T-helper 22 cell (primary cell): ENCODE measurements around the gene SYNGR4.

Source experiments
- DNase-seq: peaks from one replicate; pipeline ENCODE4 v3.0.0-alpha.2; 2020; ENCODE audit warnings: low read depth

The SYNGR4 gene

DNA sequence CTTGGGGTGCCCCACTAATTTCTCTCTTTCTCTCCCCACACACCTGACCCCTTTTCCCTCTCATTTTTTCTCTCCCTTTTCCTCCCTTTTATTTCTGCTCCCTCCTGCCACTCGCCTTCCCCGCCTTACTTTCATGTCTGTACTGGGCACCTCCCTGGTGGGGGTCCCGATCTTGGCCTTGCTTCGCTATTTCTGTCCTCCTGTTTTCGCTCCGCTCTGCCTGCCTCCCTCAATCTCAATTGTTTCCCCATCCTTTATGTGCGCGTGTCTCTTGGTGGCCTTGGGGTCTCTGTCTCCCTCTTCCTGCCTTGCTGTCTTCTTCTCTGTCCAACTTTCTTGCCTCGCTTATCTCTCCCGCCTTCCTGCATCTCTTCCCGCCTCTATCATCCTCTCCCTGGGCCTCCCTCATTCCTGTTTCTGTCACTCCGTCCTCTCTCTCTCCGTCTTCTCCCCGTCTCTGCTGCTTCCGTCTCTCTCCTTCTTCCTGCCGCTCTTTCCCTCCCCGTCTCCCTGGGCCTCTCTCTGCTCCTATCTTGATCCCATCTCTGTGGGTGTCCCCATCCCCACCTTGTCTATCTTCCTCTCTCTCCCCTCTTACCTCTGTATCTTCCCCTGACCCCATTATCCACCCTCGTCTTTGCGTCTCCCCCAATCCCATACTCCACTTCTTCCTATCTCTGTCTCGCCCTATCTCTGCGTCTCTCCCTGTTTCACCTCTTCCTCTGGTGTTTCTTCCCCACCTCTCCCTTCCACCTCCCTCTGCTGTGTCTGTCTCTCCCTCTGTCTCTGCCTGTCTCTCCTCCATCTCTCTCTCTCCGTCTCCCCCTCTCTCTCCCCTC is 33.3 kb downstream of the SYNGR4 start:
- no peak for DNase-seq

DNA sequence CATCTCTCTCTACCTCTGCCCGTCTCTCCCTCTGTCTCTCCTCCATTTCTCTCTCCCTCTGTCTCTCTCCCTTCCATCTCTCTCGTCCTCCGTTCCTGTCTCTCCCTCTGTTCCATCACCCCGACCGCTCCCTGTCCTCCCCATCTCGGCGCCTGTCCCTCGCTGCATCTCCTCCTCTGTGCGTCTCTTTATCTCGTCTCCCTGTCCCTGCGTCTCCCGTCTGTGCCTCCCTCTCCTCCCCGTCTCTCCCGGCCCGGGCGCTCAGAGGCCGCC is 33.9 kb downstream of the SYNGR4 start:
- DNase-seq: no peak

DNA sequence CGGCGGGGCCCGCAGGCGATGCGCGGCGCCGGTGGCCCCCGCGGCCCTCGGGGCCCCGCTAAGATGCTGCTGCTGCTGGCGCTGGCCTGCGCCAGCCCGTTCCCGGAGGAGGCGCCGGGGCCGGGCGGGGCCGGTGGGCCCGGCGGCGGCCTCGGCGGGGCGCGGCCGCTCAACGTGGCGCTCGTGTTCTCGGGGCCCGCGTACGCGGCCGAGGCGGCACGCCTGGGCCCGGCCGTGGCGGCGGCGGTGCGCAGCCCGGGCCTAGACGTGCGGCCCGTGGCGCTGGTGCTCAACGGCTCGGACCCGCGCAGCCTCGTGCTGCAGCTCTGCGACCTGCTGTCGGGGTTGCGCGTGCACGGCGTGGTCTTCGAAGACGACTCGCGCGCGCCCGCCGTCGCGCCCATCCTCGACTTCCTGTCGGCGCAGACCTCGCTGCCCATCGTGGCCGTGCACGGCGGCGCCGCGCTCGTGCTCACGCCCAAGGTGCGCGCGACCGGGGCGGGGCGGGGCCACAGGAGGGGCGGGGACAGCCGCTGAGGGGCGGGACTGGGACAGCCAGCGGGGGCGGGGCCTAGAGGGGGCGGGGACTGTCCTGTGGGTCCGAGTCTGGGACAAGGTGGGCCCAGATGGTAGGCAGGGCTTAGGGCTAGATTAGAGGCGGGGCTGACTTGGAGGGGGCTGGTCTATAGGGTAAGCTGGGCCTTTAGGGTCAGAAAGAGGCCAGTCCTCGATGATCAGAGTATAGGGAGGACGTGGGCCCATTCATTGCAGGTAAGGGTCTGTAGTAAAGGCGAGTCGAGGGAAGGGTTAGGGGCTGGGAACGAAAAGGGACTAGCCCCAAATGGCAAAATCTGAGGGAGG is 34.4 kb downstream of the SYNGR4 start:
- DNase-seq: peak; percentile 68

DNA sequence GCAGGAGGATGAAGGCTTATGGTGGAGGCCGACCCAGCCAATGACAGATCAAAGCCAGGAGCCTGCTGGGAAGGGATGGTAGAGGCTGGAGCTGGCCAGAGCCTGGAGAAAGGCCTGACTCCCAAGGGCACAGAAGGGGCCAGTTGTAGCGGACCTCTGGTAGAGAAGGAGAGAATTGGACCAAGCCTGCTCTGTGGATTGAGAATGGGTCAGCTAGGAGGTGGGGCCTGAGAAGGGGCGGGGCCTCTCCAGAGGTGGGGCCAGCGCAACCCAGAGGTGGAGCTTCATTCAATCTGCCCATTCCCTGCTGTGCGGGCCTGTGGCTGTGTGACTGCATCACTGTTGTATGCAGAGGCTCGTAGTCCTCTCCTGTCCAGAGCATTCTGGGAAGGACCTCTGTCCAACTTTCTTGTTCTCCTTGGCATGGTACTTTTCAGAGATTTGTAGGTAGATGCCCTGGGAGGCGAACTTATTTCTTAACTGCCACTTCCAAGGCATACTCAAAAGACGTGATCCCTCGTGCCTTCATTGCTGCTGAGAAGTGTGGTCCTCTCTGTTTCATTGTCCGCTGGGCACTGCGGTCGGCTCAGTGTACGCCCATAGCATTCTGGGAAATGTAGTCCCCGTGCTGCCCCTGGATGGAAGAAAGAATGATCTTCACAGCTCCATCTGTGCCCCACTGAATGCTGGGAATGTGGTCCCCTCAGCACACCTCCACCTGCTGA is 36.0 kb downstream of the SYNGR4 start:
- DNase-seq: no peak

DNA sequence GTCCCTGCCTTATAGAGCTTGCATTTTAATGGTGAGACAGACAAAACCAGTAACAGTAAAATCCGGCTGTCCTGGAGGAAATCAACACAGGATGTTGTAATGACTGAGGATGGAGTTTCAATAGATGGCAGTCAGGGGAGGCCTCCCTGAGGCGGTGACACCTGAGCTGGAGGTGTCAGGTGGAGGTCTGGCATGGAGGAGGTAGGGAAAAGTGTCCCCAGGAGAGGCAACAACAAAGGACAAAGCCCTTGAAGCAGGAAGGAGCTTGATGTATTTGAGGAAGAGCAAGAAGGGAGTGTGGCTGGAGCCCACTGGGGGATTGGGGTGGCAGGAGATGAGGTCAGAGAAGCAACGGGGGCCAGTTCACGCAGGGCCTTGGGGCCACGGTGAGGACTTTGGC is 37.1 kb downstream of the SYNGR4 start:
- DNase-seq: no peak

DNA sequence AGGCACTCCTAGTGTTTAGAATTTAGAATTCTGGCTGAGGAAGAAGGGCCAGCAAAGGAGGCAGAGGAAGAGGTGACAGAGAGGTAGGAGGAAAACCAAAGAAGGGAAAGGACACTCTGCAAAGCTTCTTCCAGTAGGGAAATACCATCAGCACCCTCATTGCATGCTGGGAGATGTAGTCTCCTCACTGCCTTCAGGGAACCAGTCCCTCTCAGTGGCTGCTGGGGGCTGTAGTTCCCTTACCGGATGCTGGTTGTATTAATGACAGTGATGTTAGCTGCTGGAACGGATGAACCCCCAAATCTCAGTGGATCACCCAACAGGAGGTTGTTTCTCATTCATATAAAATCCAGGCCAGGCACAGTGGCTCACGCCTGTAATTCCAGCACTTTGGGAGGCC is 39.4 kb downstream of the SYNGR4 start:
- DNase-seq: no peak

DNA sequence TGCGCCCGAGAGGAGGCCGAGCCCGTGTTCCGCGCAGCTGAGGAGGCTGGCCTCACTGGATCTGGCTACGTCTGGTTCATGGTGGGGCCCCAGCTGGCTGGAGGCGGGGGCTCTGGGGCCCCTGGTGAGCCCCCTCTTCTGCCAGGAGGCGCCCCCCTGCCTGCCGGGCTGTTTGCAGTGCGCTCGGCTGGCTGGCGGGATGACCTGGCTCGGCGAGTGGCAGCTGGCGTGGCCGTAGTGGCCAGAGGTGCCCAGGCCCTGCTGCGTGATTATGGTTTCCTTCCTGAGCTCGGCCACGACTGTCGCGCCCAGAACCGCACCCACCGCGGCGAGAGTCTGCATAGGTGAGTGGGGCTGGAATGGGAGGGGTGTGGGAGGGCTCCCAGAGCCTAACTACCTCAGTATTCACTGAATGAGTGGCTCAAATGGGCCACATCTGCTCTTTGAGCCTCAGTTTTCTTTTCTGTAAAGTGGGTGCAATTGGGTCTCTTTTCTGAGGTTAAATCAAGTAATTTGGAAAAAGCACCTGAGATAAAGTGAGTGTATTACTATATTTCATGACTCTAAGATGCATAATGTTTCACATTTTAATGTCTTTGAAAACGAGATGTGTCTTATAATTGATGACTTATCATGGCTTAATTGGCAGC is 41.0 kb downstream of the SYNGR4 start:
- DNase-seq: no peak

DNA sequence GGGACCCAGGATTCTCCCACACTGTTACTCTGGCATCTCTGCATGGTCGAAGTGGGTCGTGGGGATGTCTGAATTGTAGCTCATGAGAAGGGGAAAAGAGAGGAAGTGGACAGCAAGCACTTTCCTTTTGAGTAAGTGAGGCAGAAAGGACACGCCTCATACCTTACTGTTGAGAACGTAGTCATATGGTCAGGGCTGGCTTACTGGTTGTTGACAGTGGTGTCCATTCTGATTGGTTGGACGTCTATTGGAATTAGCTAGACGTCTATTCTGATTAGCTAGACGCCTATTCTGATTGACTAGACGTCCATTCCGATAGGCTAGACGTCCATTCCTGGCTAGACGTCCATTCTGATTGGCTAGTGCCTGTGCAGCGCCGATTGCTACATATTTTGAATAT is 41.7 kb downstream of the SYNGR4 start:
- no peak for DNase-seq

DNA sequence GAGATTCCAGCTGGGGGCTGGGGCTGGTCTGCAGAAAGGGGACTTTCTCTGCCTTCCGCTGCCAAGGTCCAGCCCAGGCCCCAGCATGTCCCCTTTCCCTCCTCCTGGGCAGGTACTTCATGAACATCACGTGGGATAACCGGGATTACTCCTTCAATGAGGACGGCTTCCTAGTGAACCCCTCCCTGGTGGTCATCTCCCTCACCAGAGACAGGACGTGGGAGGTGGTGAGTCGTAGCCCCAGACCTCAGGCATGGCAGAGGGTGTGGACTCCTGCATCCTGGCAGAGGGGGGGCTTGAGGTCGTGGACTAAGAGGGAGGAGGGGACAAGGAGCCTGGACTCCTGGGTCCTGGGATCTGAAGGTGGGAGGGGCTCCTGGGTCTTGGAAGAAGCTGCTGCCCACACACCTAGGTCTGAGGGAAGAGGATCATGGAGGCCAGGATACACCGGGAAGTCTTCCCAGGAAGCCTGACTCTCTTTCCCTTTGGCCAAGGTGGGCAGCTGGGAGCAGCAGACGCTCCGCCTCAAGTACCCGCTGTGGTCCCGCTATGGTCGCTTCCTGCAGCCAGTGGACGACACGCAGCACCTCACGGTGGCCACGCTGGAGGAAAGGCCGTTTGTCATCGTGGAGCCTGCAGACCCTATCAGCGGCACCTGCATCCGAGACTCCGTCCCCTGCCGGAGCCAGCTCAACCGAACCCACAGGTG is 49.9 kb downstream of the SYNGR4 start:
- DNase-seq: no peak

DNA sequence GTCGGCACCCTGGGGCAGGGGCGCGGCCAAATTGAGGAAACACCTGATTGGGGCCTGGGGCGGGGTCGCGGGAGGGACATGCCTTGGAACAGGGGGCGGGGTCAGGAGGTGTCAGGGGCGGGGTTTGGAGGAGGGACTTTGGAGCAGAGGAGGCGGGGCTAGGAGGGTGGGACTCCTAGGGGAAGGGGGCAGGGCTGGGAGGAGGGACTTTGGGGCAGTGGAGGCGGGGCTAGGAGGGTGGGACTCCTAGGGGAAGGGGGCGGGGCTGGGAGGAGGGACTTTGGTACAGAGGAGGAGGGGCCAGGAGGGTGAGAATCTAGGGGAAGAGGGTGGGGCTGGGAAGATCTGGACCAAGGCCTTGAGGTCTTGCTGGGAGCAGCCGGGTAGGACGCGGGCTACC is 51.2 kb downstream of the SYNGR4 start:
- DNase-seq: peak; percentile 61

DNA sequence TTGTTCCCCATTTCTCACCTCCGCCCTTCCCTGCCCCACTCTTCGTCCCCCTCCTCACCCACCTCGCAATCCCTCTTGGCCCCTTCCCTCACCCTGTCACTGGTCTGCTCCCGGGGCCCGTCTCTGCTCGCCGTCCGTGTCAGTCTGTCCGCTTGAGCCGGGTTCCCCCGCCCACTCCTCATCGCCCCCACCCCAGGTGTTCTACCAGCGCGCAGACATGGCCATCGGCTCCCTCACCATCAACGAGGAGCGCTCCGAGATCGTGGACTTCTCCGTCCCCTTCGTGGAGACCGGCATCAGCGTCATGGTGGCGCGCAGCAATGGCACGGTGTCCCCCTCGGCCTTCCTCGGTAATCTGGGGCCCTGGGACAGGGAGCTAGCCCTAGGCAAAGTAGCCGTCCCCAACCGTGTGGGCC is 51.6 kb downstream of the SYNGR4 start:
- no peak for DNase-seq

DNA sequence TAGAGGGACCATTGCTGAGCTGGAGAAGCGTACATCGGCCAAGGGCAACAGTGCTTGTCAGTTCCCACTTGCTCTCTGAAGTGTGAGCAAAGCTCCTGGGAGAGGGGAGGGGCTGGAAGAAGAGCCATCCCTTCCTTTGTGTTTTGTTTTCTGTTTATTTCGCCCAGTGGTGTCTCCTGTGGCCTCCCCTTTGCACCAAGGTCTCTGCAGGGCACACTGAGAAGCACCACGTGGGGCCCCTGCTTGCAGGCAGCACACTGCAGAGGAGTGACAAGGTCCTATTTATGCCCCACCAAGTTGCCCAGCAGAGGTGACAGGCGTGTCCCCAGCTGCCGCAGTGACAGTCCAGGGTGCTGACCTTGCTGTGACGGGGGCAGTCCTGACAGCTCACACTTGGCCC is 53.3 kb downstream of the SYNGR4 start:
- no peak for DNase-seq

DNA sequence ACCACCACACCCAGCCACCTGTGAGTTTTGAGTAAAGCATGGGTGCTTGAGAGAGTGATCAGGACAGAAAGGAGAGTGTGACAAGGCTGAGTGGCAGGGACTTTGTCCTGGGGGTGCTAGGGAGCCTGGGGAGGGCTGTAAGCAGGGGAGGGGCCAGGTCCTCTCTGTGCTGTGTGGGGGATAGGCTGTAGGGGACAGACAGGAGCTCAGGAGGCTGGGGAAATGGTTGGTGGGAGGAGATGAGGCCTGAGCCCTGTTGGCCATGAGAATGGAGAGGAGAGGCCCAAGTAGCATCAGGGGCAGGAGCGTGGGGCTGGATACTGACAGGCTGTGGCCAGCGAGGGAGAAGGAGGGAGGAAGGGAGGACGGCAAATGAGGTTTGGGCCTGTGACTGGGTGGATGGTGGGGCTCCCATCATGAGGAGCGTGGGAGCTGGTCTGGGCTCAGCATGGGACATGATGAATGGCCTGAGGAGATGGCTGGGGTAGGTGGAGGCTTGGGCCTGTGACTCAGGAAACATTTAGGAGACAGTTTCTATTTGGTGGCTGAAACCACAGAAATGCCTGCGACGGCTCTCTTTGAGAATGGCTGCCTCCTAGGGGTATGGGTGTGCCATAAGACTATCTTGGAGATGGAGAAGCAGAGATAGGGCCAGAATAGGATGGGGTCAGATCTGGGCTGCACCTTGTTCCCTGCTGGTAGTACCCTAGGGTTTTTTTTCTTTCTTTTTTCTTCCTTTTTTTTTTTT is 54.3 kb downstream of the SYNGR4 start:
- DNase-seq: no peak

DNA sequence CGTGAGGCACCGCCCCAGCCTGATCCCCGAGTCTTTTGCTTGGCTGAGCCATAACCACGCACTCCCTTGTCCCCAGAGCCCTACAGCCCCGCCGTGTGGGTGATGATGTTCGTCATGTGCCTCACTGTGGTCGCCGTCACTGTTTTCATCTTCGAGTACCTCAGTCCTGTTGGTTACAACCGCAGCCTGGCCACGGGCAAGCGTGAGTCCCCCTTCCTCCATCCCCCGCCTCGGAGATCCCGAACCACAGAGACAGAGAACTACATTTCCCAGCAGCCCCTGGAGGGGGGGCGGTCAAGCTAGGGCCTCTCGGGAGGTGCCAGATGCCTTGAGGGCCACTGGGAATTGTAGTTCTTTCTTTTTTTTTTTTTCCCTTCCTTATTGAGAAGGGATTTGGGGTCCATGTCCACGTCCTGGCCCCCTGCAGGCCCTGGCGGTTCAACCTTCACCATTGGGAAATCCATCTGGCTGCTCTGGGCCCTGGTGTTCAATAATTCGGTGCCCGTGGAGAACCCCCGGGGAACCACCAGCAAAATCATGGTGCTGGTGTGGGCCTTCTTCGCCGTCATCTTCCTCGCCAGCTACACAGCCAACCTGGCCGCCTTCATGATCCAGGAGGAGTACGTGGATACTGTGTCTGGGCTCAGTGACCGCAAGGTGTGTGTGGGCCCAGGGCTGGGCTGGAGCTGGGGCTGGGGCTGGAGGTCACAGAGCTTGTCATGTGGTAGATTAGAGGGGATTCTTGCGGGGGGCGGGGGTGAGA is 55.2 kb downstream of the SYNGR4 start:
- peak; percentile 61 for DNase-seq

DNA sequence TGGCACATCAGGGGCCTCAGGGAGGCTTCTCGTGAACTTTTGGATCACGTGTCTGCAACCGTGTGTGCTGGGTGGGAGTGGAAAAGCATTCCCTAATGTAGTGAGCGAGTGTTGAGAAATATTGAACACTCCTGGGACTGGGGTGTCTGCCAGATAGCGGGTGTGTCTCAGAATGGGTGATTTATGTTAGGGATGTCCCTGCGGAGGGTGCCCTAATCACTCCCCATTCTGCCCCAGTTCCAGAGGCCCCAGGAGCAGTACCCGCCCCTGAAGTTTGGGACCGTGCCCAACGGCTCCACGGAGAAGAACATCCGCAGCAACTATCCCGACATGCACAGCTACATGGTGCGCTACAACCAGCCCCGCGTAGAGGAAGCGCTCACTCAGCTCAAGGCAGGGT is 57.4 kb downstream of the SYNGR4 start:
- DNase-seq: no peak

DNA sequence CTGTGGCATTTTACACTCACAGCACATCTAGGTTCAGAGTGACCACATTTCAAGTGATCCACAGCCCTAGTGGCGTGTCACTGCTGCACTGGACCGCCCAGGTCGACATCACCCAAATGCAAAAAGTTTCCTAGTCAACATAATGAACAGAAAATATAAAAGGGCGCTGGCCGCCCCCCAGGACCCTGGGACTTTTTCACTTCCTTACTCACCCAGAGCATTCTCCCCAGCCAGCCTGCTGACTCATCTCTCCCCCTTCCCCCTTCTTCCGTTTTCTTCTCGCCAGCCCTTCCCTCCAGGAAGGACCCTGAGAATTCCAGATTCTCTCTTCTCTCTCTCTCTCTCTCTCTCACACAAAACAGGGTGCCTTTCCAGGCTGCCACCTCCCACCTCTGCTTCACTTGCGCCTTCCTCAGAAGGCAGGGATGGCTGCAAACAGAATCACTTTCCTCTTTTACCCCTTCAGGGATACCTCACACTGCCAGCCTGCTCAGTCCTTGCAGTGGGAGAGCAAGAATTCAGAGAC is 60.6 kb downstream of the SYNGR4 start:
- DNase-seq: no peak
